K562 (cell line): ENCODE results near the gene GORASP2. TPM values are rescaled to one million over a fixed set of nuclear protein-coding genes. Genes with fewer than 3 reads are reported as not detected.

Experiments
- ATAC-seq: fragments of 200-7000 bp; cut with Tn5 transposase; 3 replicates; pipeline ENCODE4 v1.9.1; 2020; ENCODE audit warnings: moderate library complexity
- BruUV-seq: library from RNA; stranded (reverse); fragments of 400-500 nt; replicated peaks from 2 replicates; lab custom pipeline; 2021; lab: Mats Ljungman, UMichigan
- CTCF ChIA-PET: fragments of 300-600 bp; formaldehyde crosslinking; extraction: SDS; loops from one replicate; lab custom pipeline; 2021; ENCODE audit warnings: low intra/inter-chr PET ratio; lab: Yijun Ruan, JAX
- POLR2A ChIA-PET: fragments of 300-600, 350-650 bp; sonication (Branson Sonifier 250); formaldehyde crosslinking; extraction: SDS; loops from one replicate; lab custom pipeline; 2021; ENCODE audit warnings: antibody characterized with exemption, inconsistent platforms; lab: Yijun Ruan, JAX
- DNase-seq, 4 experiments: peaks; one replicate each; pipeline versions ENCODE4 v3.0.0 to v3.0.0-alpha.2; 2011 to 2018; ENCODE audit warnings: low spot score in 3 of 4, mixed read lengths in 3 of 4; ENCODE audit errors: extremely low read depth in 1 of 4
- FAIRE-seq: peaks from 2 replicates; lab custom pipeline; 2011; peaks lifted over from hg19 to GRCh38; lab: Jason Lieb, UNC
- H2AFZ ChIP-seq: 2 replicates; pipeline ENCODE4 v1.6.0; 2011; ENCODE audit warnings: low read depth, low read length, control low read depth, inconsistent platforms
- H3K27ac ChIP-seq: fragments of 200-600 bp; 3 replicates; pipeline ENCODE4 v1.8.0; 2011; ENCODE audit warnings: low read depth, mild to moderate bottlenecking, control low read depth, inconsistent platforms, low read length, moderate library complexity, mixed read lengths; ENCODE audit errors: extremely low read depth
- H3K27me3 ChIP-seq, 2 experiments: fragments of 300-600 bp in 1 of 2; 2 replicates in 1 of 2; 3 replicates in 1 of 2; pipeline versions ENCODE4 v1.6.0 to v1.8.0; 2011; ENCODE audit warnings: inconsistent platforms in 2 of 2, low read length in 2 of 2, mild to moderate bottlenecking in 1 of 2, mixed read lengths in 1 of 2, moderate library complexity in 1 of 2; ENCODE audit not compliant: control insufficient read depth in 2 of 2, insufficient read depth in 2 of 2
- H3K36me3 ChIP-seq: fragments of 300-600 bp; 3 replicates; pipeline ENCODE4 v1.8.0; 2011; ENCODE audit warnings: mild to moderate bottlenecking, low read length, inconsistent platforms; ENCODE audit not compliant: control insufficient read depth, insufficient read depth
- H3K4me1 ChIP-seq, 2 experiments: fragments of 200-600 bp in 1 of 2; replicated peaks in 1 of 2; 2 replicates in 1 of 2; 3 replicates in 1 of 2; pipeline versions ENCODE4 v1.5.1 to v1.8.0; 2011; ENCODE audit warnings: inconsistent platforms in 2 of 2, low read length in 2 of 2, mild to moderate bottlenecking in 1 of 2, mixed read lengths in 1 of 2, moderate library complexity in 1 of 2; ENCODE audit not compliant: control insufficient read depth in 2 of 2, insufficient read depth in 2 of 2
- H3K4me2 ChIP-seq: 2 replicates; pipeline ENCODE4 v1.6.1; 2011; ENCODE audit warnings: low read length, control low read depth, inconsistent platforms, mixed read lengths; ENCODE audit not compliant: insufficient read depth
- H3K4me3 ChIP-seq: fragments of 200-600 bp; sonication (generic), shearing (Covaris generic); 2 replicates; pipeline ENCODE4 v1.5.1; 2016; ENCODE audit warnings: control low read depth, inconsistent platforms
- H3K79me2 ChIP-seq: fragments of 200-600 bp; 3 replicates; pipeline ENCODE4 v1.8.0; 2011; ENCODE audit warnings: low read length, inconsistent platforms; ENCODE audit not compliant: control insufficient read depth, insufficient read depth
- H3K9ac ChIP-seq, 2 experiments: 2 replicates each; pipeline versions ENCODE4 v1.6.0 to v1.6.1; 2011; ENCODE audit warnings: low read depth in 2 of 2, low read length in 2 of 2, control low read depth in 1 of 2, inconsistent platforms in 1 of 2, mild to moderate bottlenecking in 1 of 2, mixed read lengths in 1 of 2; ENCODE audit not compliant: insufficient read depth in 1 of 2
- H3K9me1 ChIP-seq: one replicate; pipeline ENCODE4 v1.6.0; 2011; ENCODE audit warnings: inconsistent platforms, mild to moderate bottlenecking, low read length, moderate library complexity; ENCODE audit not compliant: control insufficient read depth, insufficient read depth
- H3K9me3 ChIP-seq: replicated peaks from 2 replicates; pipeline ENCODE4 v1.5.1; 2011; ENCODE audit warnings: low read depth, low read length, inconsistent platforms; ENCODE audit not compliant: control insufficient read depth, insufficient read depth
- H4K20me1 ChIP-seq: replicated peaks from 2 replicates; pipeline ENCODE4 v1.6.1; 2011; ENCODE audit warnings: low read length, inconsistent platforms, mixed read lengths; ENCODE audit not compliant: control insufficient read depth, insufficient read depth
- ATF3 ChIP-seq, 2 experiments: fragments of 450-650 bp in 1 of 2; sonication (generic) in 1 of 2; formaldehyde crosslinking in 1 of 2; IDR thresholded peaks in 1 of 2; conservative IDR thresholded peaks in 1 of 2; 2 replicates each; pipeline versions ENCODE4 v1.6.1 to v1.8.1; 2016 to 2023; ENCODE audit warnings: mild to moderate bottlenecking in 2 of 2, moderate library complexity in 2 of 2, inconsistent platforms in 1 of 2, missing genetic modification reagents in 1 of 2
- BHLHE40 ChIP-seq: IDR thresholded peaks from 2 replicates; pipeline ENCODE4 v1.6.1; 2011; ENCODE audit warnings: low read length, improper control_type of control experiment
- LCOR ChIP-seq: sonication (generic); formaldehyde crosslinking; IDR thresholded peaks from 2 replicates; pipeline ENCODE4 v1.8.0; 2022; ENCODE audit warnings: mild to moderate bottlenecking, missing genetic modification reagents
- MIER1 ChIP-seq: fragments of 450-650 bp; IDR thresholded peaks from 2 replicates; pipeline ENCODE4 v1.6.1; 2016; ENCODE audit warnings: antibody characterized with exemption, mild to moderate bottlenecking, low read depth
- XRCC5 ChIP-seq: fragments of 200-400 bp; formaldehyde crosslinking; IDR thresholded peaks from 2 replicates; pipeline ENCODE4 v1.6.1; 2017; ENCODE audit warnings: low read depth, mild to moderate bottlenecking, low read length
- ZBTB8A ChIP-seq: fragments of 450-650 bp; IDR thresholded peaks from 2 replicates; pipeline ENCODE4 v1.6.1; 2018; ENCODE audit warnings: mild to moderate bottlenecking, moderate library complexity; ENCODE audit not compliant: partially characterized antibody
- ZNF263 ChIP-seq: sonication (generic); formaldehyde crosslinking; IDR thresholded peaks from 2 replicates; pipeline ENCODE4 v1.8.0; 2022; ENCODE audit warnings: mild to moderate bottlenecking, missing genetic modification reagents, borderline replicate concordance
- WGBS: fragments of 100-300 bp; shearing (Covaris generic); methylation state at CpG from one replicate; pipeline ENCODE4 v1.1.6; 2016; ENCODE audit warnings: low coverage, mixed read lengths; ENCODE audit not compliant: insufficient coverage; ENCODE audit errors: missing lambda C conversion rate; 5-methylcytosine and 5-hydroxymethylcytosine counted together
- in situ Hi-C: fragments of 300-500 bp; cut with MboI; formaldehyde crosslinking; loops from 4 replicates; pipeline ENCODE4 v1.15.0; 2018; ENCODE audit warnings: inconsistent platforms, mixed read lengths
- intact Hi-C: fragments of 100-400 bp; cut with micrococcal nuclease; formaldehyde crosslinking; loops from 2 replicates; pipeline ENCODE4 v1.14.2; 2022
- polyA plus RNA-seq, 8 experiments: library from polyadenylated mRNA; depleted of rRNA in 4 of 8; stranded (reverse) in 5 of 8; unstranded in 3 of 8; fragments of >200 nt; fragmentation: Nextera tagmentation in 2 of 8; fragmentation: Illumina TruSeq in 1 of 8; extraction: Ambion mirVana in 2 of 8; extraction: Trizol in 1 of 8; gene quantifications; 2 replicates each; pipeline versions ENCODE4 v1.2.1 to v1.2.3, GENCODE V29; 2011 to 2014; ENCODE audit warnings: inconsistent platforms in 1 of 8, missing spikeins in 1 of 8
- total RNA-seq, 7 experiments: library from RNA; depleted of rRNA in 6 of 7; stranded (reverse); fragments of >200 nt in 6 of 7; fragmentation: Illumina TruSeq in 2 of 7; extraction: Trizol in 2 of 7; gene quantifications; 2 replicates each; pipeline versions ENCODE4 v1.2.1 to v1.2.3, GENCODE V29; 2011 to 2021; ENCODE audit warnings: low replicate concordance in 1 of 7

GORASP2 gene
- total and polyA plus RNA-seq, 9 of the 15 experiments (the other 6 are each of a cell fraction or from before 2014, with no cell fraction given) = 27.4 to 180 (median 59.6) TPM

DNA sequence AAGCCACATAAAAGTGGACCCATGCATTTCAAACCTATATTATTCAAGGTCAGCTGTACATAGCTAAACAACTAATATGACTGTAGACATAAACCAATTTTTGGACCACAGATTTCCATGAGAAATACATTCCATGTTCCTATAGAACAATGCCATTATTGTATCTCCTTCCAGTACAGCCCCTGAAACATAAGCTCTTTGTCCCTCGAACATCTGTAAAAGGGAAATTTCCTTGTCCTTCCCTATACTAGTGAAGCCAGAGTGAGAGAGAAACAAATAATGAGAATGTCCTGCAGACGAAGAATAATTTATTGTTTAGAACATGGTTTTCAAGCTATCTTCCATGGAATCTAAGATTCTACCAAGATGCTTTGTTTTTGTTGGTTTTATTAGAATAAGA is 75.3 kb downstream of the GORASP2 start:
- Histone ChIP-seq H3K27ac (no peak overlapping the region), H4K20me1 (no peaks in the 10 kb centered on the region), H3K27me3 (no peaks in the 10 kb centered on the region), H2AFZ (no peak overlapping the region), H3K4me2 (no peak overlapping the region), H3K36me3 (peaks cover 75% of the 10 kb centered on the region), H3K4me1 (peaks cover 4 to 7% of the 10 kb centered on the region in 2 experiments; a peak in 3 of 5 replicates), H3K9me1 (no peaks in the 10 kb centered on the region), H3K4me3 (no peak overlapping the region), H3K79me2 (no peaks in the 10 kb centered on the region), H3K9me3 (no peaks in the 10 kb centered on the region), H3K9ac (no peak overlapping the region)
- DNase-seq (no peak), FAIRE-seq (no peak), ATAC-seq (no peak)
- 92% methylated on average over 2 of the region's 2 CpGs for WGBS
- in situ Hi-C loops (no loop called here), intact Hi-C loops (no loop called here)
- TF ChIP-seq BHLHE40 (no peak), LCOR (no peak), ATF3 (IDR thresholded peaks at IDR 0.05) (no peak), ATF3 (CRISPR knock-in tag; conservative IDR thresholded peaks at IDR 0.05) (no peak), XRCC5 (no peak), ZNF263 (CRISPR knock-in tag) (no peak), ZBTB8A (no peak), MIER1 (no peak)
- POLR2A ChIA-PET = no interaction called here
- CTCF ChIA-PET = no interaction called here
- no TSS peak for BruUV-seq
